ENCODE results near the gene STS. TPM values are rescaled to one million over a fixed set of nuclear protein-coding genes. Genes with fewer than 3 reads are reported as not detected.

Gene STS
- total RNA-seq, 1 donor from 2014 or later: 4.5 TPM

DNA sequence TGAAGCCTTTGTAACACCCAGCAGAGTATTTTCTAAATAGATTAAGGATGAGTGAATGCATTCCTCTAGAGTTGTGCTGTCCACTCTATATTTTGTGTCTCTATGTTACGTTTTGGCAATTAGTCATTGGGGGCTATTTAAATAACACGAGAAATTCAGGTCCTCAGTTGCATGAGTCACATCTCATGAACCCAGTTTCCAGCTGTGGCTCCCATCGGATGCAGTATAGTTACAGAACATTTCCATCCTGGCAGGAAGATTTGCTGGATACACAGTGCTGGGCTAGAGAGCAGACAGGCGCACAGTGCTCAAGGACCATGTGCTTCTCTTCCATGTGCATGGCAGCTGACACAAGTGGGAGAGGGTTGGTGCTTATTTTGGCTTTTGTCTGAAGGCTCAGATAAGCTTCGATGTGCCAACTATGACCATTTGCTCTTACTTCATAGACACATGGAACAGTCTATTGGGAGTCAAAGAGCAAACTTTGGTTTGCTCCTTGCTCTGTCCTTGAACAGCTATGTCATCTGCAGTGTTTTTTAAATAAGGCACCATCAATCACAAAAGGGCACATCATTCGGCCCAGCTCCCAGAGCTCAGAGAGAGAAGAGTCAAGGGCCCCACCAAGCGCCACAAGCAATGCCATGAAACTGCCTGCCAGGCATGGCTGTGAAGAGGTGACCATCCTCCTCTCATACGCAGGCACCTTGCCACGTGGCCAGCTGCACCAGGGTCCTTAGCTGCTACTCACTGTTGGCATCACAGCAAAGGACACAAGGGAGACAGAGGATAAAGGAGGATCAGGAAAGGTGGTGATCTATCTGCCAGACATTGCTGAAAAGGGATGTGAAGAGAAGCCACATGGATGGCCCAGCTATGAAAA is 8.1 kb upstream of the STS start:
- TF ChIP-seq, protein P1, sequence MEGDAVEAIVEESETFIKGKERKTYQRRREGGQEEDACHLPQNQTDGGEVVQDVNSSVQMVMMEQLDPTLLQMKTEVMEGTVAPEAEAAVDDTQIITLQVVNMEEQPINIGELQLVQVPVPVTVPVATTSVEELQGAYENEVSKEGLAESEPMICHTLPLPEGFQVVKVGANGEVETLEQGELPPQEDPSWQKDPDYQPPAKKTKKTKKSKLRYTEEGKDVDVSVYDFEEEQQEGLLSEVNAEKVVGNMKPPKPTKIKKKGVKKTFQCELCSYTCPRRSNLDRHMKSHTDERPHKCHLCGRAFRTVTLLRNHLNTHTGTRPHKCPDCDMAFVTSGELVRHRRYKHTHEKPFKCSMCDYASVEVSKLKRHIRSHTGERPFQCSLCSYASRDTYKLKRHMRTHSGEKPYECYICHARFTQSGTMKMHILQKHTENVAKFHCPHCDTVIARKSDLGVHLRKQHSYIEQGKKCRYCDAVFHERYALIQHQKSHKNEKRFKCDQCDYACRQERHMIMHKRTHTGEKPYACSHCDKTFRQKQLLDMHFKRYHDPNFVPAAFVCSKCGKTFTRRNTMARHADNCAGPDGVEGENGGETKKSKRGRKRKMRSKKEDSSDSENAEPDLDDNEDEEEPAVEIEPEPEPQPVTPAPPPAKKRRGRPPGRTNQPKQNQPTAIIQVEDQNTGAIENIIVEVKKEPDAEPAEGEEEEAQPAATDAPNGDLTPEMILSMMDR (IDR thresholded peaks at IDR 0.05; ENCODE audit: unreplicated experiment): no peak
- Mint-ChIP-seq H3K9me3 (no peaks in the 10 kb centered on the region), H3K4me1 (peaks cover 25% of the 10 kb centered on the region), H3K27ac (no peak overlapping the region), H3K27me3 (ENCODE audit: low read depth) (no peaks in the 10 kb centered on the region), H3K4me3 (no peak overlapping the region), H3K36me3 (peaks cover 12% of the 10 kb centered on the region)
- DNase-seq (ENCODE audit: low spot score in 2 of 2, unreplicated experiment in 2 of 2): no peak

DNA sequence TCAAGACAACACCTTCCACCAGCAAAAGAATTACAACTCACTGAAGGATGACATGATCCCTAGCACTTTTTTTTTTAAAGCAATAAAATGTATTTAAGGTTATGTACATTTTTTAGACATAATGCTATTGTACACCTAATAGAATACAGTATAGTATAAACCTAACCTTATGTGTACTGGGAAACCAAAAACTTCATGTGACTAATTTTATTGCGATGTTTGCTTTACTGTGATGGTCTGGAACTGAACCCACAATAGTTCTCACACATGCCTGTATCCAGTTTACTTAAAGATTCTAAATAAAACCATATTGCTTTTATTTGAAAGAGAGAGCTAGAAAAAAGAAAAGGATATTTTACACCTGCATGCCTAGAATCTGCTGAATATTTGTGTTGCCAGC is 4.4 kb upstream of the STS start:
- H3K27ac Mint-ChIP-seq: no peak overlapping the region
- TF ChIP-seq, protein P1 (IDR thresholded peaks at IDR 0.05; ENCODE audit: unreplicated experiment): no peak
- no peaks in the 10 kb centered on the region for H3K27me3 Mint-ChIP-seq (ENCODE audit: low read depth)

DNA sequence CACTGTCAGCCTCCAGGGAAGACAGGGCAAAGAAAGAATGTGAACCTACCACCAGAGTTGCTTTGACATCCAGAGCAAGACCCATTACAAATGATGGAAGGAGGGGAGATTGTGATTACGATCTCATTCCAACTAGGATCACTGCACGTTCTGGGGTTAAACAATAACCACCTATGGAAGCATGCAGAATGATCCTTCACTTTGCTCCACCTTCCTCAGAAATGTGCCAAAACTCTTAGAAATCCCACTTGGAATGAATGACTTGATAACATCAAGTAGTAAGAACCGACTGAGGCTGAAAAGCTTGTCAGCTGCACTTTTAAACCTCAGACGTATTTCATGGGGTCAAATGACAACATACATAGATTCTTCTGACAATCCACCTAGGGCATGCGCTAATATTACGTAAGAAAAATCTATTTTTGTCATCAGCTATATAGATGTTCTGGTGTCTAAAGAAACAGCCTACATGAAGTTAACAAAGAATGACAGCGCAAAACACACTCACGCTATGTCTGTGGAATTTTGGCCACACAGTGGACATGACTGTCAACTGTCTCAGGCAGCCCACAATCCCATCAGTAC is 3.5 kb upstream of the STS start:
- Mint-ChIP-seq H3K9me3 (no peaks in the 10 kb centered on the region), H3K27me3 (ENCODE audit: low read depth) (no peaks in the 10 kb centered on the region), H3K36me3 (peaks cover 9% of the 10 kb centered on the region), H3K4me3 (no peak overlapping the region), H3K27ac (peak overlapping the region; percentile 84), H3K4me1 (peaks cover 35% of the 10 kb centered on the region)
- no peak for DNase-seq (ENCODE audit: low spot score in 2 of 2, unreplicated experiment in 2 of 2)
- TF ChIP-seq, protein P1 (IDR thresholded peaks at IDR 0.05; ENCODE audit: unreplicated experiment): no peak

More for the DNA sequence above, 4.4 kb upstream of the STS start:
- DNase-seq (ENCODE audit: low spot score in 2 of 2, unreplicated experiment in 2 of 2): no peak
- Mint-ChIP-seq H3K36me3 (peaks cover 12% of the 10 kb centered on the region), H3K4me3 (no peak overlapping the region), H3K9me3 (no peaks in the 10 kb centered on the region), H3K4me1 (peaks cover 35% of the 10 kb centered on the region)

DNA sequence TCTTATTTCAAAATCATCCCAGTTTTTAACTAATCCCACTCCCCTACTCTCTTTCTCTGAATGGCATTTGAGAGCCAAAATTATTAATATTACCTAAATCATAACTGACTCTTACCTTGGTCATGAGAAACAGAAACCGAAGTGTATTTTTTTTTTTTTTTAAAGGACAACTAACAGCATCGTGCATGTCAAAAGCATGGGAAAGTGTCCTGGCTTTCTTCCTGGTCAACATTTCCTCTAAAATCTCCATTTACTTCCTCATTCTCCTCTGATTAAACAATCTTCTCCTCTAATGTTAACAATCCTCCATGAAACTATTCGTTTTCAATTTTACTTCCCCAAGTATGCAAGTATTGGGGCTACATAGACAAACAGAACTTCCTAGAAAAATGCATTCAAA is 2.1 kb upstream of the STS start:
- no peak overlapping the region for H3K4me3 Mint-ChIP-seq
- peaks cover 35% of the 10 kb centered on the region for H3K4me1 Mint-ChIP-seq
- peak overlapping the region; percentile 91 for H3K27ac Mint-ChIP-seq
- no peaks in the 10 kb centered on the region for H3K9me3 Mint-ChIP-seq
- no peak for DNase-seq (ENCODE audit: low spot score in 2 of 2, unreplicated experiment in 2 of 2)
- H3K36me3 Mint-ChIP-seq: peaks cover 9% of the 10 kb centered on the region
- no peaks in the 10 kb centered on the region for H3K27me3 Mint-ChIP-seq (ENCODE audit: low read depth)
- TF ChIP-seq, protein P1 (IDR thresholded peaks at IDR 0.05; ENCODE audit: unreplicated experiment): no peak

DNA sequence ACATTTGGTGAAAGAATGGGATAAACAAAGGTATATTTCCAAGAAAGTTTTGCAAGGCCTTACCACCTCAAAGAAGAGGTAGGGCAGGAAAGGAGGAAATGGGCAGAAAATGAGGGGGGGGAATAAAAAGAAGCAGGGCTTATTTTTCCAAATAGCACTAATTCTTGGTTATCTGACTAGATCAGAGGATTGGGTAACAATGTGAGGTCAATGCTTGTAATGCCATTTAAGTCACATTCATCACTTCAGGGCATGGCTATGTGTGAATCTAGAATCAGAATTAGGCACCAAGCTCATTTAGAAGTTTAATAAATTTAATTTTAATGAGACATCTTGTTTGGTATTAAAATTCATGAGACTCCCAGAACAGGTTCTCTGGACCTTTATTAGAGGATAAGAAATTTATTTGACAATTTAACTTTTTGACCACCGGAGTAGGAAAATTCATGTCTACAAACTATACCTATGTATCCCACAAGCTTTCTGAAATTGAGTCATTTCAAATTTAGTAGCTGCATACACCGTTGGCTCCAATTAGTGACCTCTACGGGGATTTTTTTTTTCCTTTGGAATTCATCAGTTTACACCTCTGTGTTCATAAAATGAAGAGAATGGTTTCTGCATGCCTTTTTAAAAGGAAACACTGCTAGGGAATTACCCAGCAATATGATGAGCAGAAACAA is 1.4 kb upstream of the STS start:
- H3K27ac Mint-ChIP-seq: peak overlapping the region; percentile 91
- peak overlapping the region; percentile 20 for H3K4me3 Mint-ChIP-seq
- no peak for DNase-seq (ENCODE audit: low spot score in 2 of 2, unreplicated experiment in 2 of 2)
- TF ChIP-seq, protein P1 (IDR thresholded peaks at IDR 0.05; ENCODE audit: unreplicated experiment): no peak
- H3K4me1 Mint-ChIP-seq: peaks cover 35% of the 10 kb centered on the region
- H3K9me3 Mint-ChIP-seq: no peaks in the 10 kb centered on the region
- peaks cover 9% of the 10 kb centered on the region for H3K36me3 Mint-ChIP-seq
- no peaks in the 10 kb centered on the region for H3K27me3 Mint-ChIP-seq (ENCODE audit: low read depth)

All from mesothelial cell of epicardium (in vitro differentiated cells).